HUES48 (cell line): ENCODE results near the gene YWHAB.

Source experiments
- H3K27ac ChIP-seq: one replicate; pipeline ENCODE4 v1.7.0; 2013; ENCODE audit warnings: low read depth, low read length, inconsistent platforms
- H3K27me3 ChIP-seq: 2 replicates; pipeline ENCODE4 v1.6.1; 2013; ENCODE audit warnings: mild to moderate bottlenecking, low read length; ENCODE audit not compliant: control insufficient read depth, insufficient read depth
- H3K36me3 ChIP-seq: 2 replicates; pipeline ENCODE4 v1.6.1; 2013; ENCODE audit warnings: low read length; ENCODE audit not compliant: control insufficient read depth, insufficient read depth
- H3K4me1 ChIP-seq: 2 replicates; pipeline ENCODE4 v1.6.1; 2013; ENCODE audit warnings: mild to moderate bottlenecking, low read length; ENCODE audit not compliant: control insufficient read depth, insufficient read depth
- H3K4me3 ChIP-seq: 2 replicates; pipeline ENCODE4 v1.5.1; 2013; ENCODE audit warnings: mild to moderate bottlenecking, low read depth, low read length
- H3K9ac ChIP-seq: 2 replicates; pipeline ENCODE4 v1.6.1; 2013; ENCODE audit warnings: mild to moderate bottlenecking, low read depth, low read length, moderate library complexity
- H3K9me3 ChIP-seq: 2 replicates; pipeline ENCODE4 v1.6.1; 2013; ENCODE audit warnings: low read length; ENCODE audit not compliant: control insufficient read depth, insufficient read depth

Gene YWHAB

GRCh38 chr20:44956410-44956809 is 70.9 kb downstream of the YWHAB start:
- no peak overlapping the region for H3K4me3 ChIP-seq
- peaks cover 16% of the 10 kb centered on the region for H3K4me1 ChIP-seq
- peaks cover 12% of the 10 kb centered on the region for H3K27me3 ChIP-seq
- no peaks in the 10 kb centered on the region for H3K9me3 ChIP-seq
- H3K36me3 ChIP-seq, result peaks cover 60% of the 10 kb centered on the region
- no peak overlapping the region for H3K27ac ChIP-seq
- H3K9ac ChIP-seq, result no peak overlapping the region
